ENCODE measurements around the gene C2CD4C. TPM values are rescaled to one million over a fixed set of nuclear protein-coding genes. Genes with fewer than 3 reads are reported as not detected.

Gene C2CD4C
- total and polyA plus RNA-seq, 2 experiments from 2014 or later = 2.1 to 12.5 TPM

DNA sequence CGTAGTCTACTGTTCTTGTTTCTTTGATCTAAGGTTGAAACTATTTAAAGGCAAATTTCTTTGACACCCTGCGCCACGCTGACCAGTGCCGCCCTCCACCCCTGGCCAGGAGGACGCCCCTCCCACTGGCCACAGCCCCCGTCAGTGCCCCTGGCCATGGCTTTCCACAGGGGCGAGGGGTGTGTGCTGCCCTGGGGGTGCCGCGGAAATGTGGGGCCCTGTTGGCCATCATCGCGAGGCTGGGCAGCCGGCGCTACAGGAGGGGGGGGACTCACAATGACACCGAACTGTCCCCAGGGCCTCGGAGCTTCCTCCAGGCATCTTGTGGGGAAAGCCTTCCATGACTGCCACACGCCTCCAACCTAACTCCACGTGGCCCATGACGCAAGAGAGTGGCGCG lies 41.0 kb upstream of the C2CD4C start:
- no peak overlapping the region for H3K4me3 Mint-ChIP-seq
- H3K4me2 ChIP-seq = no peak overlapping the region

More for the DNA sequence above, 41.0 kb upstream of the C2CD4C start:
- ATAC-seq (no peak), DNase-seq (ENCODE audit: low spot score) (no peak)
- no peak overlapping the region for H3K27ac Mint-ChIP-seq
- no peaks in the 10 kb centered on the region for H3K36me3 ChIP-seq (ENCODE audit: insufficient read depth)
- H3K27me3 ChIP-seq (ENCODE audit: insufficient read depth) = no peaks in the 10 kb centered on the region
- peaks cover 9% of the 10 kb centered on the region for H3K36me3 Mint-ChIP-seq (ENCODE audit: low read depth)
- H3K4me1 Mint-ChIP-seq = no peaks in the 10 kb centered on the region
- H3K4me1 ChIP-seq (ENCODE audit: insufficient read depth) = no peaks in the 10 kb centered on the region
- peaks cover 42% of the 10 kb centered on the region for H3K9me3 Mint-ChIP-seq
- no peaks in the 10 kb centered on the region for H3K9me2 ChIP-seq (ENCODE audit: insufficient read depth)
- TF ChIP-seq JUNB (IDR thresholded peaks at IDR 0.05; ENCODE audit: unreplicated experiment) (no peak), POLR2AphosphoS5 (IDR thresholded peaks at IDR 0.05; ENCODE audit: low read depth) (no peak), NANOG (IDR thresholded peaks at IDR 0.05; ENCODE audit: borderline replicate concordance) (no peak), EZH2 (IDR thresholded peaks at IDR 0.05; ENCODE audit: low read depth, unreplicated experiment) (no peak), STAT1 (IDR thresholded peaks at IDR 0.05; ENCODE audit: unreplicated experiment) (no peak), ZNF331 (CRISPR knock-in tag; IDR thresholded peaks at IDR 0.05; ENCODE audit: low read depth) (no peak)
- TF ChIP-seq, protein P1, sequence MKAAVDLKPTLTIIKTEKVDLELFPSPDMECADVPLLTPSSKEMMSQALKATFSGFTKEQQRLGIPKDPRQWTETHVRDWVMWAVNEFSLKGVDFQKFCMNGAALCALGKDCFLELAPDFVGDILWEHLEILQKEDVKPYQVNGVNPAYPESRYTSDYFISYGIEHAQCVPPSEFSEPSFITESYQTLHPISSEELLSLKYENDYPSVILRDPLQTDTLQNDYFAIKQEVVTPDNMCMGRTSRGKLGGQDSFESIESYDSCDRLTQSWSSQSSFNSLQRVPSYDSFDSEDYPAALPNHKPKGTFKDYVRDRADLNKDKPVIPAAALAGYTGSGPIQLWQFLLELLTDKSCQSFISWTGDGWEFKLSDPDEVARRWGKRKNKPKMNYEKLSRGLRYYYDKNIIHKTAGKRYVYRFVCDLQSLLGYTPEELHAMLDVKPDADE (IDR thresholded peaks at IDR 0.05) = no peak
- TF ChIP-seq, protein P2, sequence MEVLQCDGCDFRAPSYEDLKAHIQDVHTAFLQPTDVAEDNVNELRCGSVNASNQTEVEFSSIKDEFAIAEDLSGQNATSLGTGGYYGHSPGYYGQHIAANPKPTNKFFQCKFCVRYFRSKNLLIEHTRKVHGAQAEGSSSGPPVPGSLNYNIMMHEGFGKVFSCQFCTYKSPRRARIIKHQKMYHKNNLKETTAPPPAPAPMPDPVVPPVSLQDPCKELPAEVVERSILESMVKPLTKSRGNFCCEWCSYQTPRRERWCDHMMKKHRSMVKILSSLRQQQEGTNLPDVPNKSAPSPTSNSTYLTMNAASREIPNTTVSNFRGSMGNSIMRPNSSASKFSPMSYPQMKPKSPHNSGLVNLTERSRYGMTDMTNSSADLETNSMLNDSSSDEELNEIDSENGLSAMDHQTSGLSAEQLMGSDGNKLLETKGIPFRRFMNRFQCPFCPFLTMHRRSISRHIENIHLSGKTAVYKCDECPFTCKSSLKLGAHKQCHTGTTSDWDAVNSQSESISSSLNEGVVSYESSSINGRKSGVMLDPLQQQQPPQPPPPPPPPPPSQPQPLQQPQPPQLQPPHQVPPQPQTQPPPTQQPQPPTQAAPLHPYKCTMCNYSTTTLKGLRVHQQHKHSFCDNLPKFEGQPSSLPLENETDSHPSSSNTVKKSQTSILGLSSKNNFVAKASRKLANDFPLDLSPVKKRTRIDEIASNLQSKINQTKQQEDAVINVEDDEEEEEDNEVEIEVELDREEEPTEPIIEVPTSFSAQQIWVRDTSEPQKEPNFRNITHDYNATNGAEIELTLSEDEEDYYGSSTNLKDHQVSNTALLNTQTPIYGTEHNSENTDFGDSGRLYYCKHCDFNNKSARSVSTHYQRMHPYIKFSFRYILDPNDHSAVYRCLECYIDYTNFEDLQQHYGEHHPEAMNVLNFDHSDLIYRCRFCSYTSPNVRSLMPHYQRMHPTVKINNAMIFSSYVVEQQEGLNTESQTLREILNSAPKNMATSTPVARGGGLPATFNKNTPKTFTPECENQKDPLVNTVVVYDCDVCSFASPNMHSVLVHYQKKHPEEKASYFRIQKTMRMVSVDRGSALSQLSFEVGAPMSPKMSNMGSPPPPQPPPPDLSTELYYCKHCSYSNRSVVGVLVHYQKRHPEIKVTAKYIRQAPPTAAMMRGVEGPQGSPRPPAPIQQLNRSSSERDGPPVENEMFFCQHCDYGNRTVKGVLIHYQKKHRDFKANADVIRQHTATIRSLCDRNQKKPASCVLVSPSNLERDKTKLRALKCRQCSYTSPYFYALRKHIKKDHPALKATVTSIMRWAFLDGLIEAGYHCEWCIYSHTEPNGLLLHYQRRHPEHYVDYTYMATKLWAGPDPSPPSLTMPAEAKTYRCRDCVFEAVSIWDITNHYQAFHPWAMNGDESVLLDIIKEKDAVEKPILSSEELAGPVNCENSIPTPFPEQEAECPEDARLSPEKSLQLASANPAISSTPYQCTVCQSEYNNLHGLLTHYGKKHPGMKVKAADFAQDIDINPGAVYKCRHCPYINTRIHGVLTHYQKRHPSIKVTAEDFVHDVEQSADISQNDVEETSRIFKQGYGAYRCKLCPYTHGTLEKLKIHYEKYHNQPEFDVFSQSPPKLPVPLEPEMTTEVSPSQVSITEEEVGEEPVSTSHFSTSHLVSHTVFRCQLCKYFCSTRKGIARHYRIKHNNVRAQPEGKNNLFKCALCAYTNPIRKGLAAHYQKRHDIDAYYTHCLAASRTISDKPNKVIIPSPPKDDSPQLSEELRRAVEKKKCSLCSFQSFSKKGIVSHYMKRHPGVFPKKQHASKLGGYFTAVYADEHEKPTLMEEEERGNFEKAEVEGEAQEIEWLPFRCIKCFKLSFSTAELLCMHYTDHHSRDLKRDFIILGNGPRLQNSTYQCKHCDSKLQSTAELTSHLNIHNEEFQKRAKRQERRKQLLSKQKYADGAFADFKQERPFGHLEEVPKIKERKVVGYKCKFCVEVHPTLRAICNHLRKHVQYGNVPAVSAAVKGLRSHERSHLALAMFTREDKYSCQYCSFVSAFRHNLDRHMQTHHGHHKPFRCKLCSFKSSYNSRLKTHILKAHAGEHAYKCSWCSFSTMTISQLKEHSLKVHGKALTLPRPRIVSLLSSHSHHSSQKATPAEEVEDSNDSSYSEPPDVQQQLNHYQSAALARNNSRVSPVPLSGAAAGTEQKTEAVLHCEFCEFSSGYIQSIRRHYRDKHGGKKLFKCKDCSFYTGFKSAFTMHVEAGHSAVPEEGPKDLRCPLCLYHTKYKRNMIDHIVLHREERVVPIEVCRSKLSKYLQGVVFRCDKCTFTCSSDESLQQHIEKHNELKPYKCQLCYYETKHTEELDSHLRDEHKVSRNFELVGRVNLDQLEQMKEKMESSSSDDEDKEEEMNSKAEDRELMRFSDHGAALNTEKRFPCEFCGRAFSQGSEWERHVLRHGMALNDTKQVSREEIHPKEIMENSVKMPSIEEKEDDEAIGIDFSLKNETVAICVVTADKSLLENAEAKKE (CRISPR knock-in tag; IDR thresholded peaks at IDR 0.05) = no peak
- no peak overlapping the region for H2AFZ ChIP-seq
- peaks cover 11% of the 10 kb centered on the region for H3K27me3 Mint-ChIP-seq (ENCODE audit: insufficient read depth, low read depth, poor library complexity)
- no peaks in the 10 kb centered on the region for H4K20me1 ChIP-seq (replicated peaks; ENCODE audit: insufficient read depth)
- no peaks in the 10 kb centered on the region for H3K79me2 ChIP-seq (replicated peaks; ENCODE audit: insufficient read depth)
- 0 out of 2 replicates have a peak, but pooled peaks cover 4% of the 10 kb centered on the region for H3F3A ChIP-seq (replicated peaks; ENCODE audit: low read depth)
- no peak overlapping the region for H3K27ac ChIP-seq (ENCODE audit: low read depth)
- H3K4me3 ChIP-seq = no peak overlapping the region
